ENCODE data around the gene TMC6. TPM values are rescaled to one million over a fixed set of nuclear protein-coding genes. Genes with fewer than 3 reads are reported as not detected.

The TMC6 gene
- total and polyA plus RNA-seq, 12 donors: 22.8 to 109 (median 69.1) TPM

DNA sequence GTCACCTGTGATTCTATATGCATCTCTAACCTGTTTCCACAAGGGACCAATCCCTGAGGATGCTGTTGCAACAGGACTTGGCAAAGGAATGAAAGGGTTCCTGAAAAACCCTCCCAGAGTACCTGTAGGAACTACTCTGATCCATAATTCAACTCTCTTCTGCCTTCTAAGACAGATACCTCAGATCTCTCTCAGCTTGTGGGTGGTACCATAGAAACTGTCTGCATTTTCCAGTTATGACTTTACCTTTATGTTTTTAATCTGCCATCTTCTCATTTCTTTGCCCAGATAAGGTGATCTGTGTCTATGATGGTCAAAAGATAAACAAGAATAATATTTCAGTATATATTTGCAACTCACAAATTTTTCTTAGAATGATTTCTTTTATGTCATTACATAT is 65.1 kb downstream of the TMC6 start:
- Histone ChIP-seq H3K9me3 (no peaks in the 10 kb centered on the region), H3K27me3 (no peaks in the 10 kb centered on the region), H3K36me3 (peaks cover 0 to 44% (median 25%) of the 10 kb centered on the region in 9 donors), H3K4me1 (peaks cover 0 to 35% (median 17%) of the 10 kb centered on the region in 9 donors), H3K27ac (no peak overlapping the region), H3K4me3 (no peak overlapping the region)
- TF ChIP-seq, protein P1, sequence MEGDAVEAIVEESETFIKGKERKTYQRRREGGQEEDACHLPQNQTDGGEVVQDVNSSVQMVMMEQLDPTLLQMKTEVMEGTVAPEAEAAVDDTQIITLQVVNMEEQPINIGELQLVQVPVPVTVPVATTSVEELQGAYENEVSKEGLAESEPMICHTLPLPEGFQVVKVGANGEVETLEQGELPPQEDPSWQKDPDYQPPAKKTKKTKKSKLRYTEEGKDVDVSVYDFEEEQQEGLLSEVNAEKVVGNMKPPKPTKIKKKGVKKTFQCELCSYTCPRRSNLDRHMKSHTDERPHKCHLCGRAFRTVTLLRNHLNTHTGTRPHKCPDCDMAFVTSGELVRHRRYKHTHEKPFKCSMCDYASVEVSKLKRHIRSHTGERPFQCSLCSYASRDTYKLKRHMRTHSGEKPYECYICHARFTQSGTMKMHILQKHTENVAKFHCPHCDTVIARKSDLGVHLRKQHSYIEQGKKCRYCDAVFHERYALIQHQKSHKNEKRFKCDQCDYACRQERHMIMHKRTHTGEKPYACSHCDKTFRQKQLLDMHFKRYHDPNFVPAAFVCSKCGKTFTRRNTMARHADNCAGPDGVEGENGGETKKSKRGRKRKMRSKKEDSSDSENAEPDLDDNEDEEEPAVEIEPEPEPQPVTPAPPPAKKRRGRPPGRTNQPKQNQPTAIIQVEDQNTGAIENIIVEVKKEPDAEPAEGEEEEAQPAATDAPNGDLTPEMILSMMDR (IDR thresholded peaks at IDR 0.05): no peak
- DNase-seq (no peak), ATAC-seq (no peak)
- intact Hi-C loops (cut with DNase I): no loop called here

DNA sequence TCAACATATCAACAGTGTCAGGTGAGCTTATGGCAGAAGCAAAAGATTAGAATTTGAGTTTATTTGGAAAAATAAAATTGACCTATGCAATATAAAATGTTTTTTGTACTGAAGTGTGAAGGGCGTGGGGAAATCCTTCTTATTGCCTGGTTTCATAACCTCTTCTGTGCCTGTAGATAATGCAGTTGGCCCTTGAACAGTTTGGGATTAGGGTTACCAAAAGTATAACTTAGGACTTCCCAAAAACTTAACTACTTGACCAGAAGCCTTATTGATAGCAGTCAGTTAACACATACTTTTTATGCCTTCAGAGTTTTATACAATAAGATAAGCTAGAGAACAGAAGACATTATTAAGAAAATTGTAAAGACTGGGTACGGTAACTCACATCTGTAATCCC is 66.0 kb downstream of the TMC6 start:
- ATAC-seq (no peak), DNase-seq (no peak)
- H3K36me3 ChIP-seq: peaks cover 0 to 41% (median 16%) of the 10 kb centered on the region in 9 donors
- intact Hi-C loops (cut with DNase I): no loop called here
- no peak overlapping the region for H3K4me3 ChIP-seq
- WGBS, 2 donors: 89 to 90% methylated on average over 2 of the region's 2 CpGs
- H3K27me3 ChIP-seq: no peaks in the 10 kb centered on the region
- peak overlapping the region in 1 of 10 donors; percentile 12 for H3K27ac ChIP-seq
- TF ChIP-seq, protein P1 (IDR thresholded peaks at IDR 0.05): no peak
- H3K9me3 ChIP-seq: no peaks in the 10 kb centered on the region
- peaks cover 0 to 44% (median 21%) of the 10 kb centered on the region in 9 donors for H3K4me1 ChIP-seq

Other genes starting within 250 kb of the TMC6 start
- 10 to 100 TPM; 17.1 to 31.4 (median 25.9) TPM for gene TNRC6C, start 170.1 kb downstream of the TMC6 start, total RNA-seq
- gene TNRC6C, start 170.1 kb downstream of the TMC6 start, polyA plus RNA-seq: 10 to 100 TPM in 1 of 2 donors, 1 to 10 TPM in 1; 2.2 to 16.1 TPM
- 10 to 100 TPM in 1 of 10 donors, 1 to 10 TPM in 8, under 1 TPM in 1; 0.85 to 11.2 (median 2.1) TPM for gene TMC8, start 2.0 kb upstream of the TMC6 start, total RNA-seq
- 1 to 10 TPM in 1 of 2 donors, under 1 TPM in 1; 0.96 to 3.7 TPM for gene TMC8, start 2.0 kb upstream of the TMC6 start, polyA plus RNA-seq
- under 1 TPM in 1 of 10 donors, not detected in 9; 0.11 TPM for gene C17orf99, start 17.6 kb upstream of the TMC6 start, total RNA-seq
- not detected for gene C17orf99, start 17.6 kb upstream of the TMC6 start, polyA plus RNA-seq
- gene SYNGR2, start 39.8 kb upstream of the TMC6 start, total RNA-seq: 100 to 1,000 TPM; 102 to 184 (median 116) TPM
- gene SYNGR2, start 39.8 kb upstream of the TMC6 start, polyA plus RNA-seq: 100 to 1,000 TPM in 1 of 2 donors, 10 to 100 TPM in 1; 92.8 to 200 TPM
- 10 to 100 TPM in 1 of 10 donors, 1 to 10 TPM in 4, under 1 TPM in 5; 0.33 to 12.7 (median 0.91) TPM for gene TK1, start 58.3 kb upstream of the TMC6 start, total RNA-seq
- 1 to 10 TPM; 1.6 to 2.6 TPM for gene TK1, start 58.3 kb upstream of the TMC6 start, polyA plus RNA-seq
- 10 to 100 TPM; 23.7 to 42.4 (median 28.7) TPM for gene AFMID, start 58.6 kb upstream of the TMC6 start, total RNA-seq
- gene AFMID, start 58.6 kb upstream of the TMC6 start, polyA plus RNA-seq: 10 to 100 TPM; 13.0 to 17.3 TPM
- 1 to 10 TPM in 3 of 10 donors, under 1 TPM in 5, not detected in 2; 0.13 to 7.6 (median 0.79) TPM for gene BIRC5, start 85.5 kb upstream of the TMC6 start, total RNA-seq
- gene BIRC5, start 85.5 kb upstream of the TMC6 start, polyA plus RNA-seq: under 1 TPM; 0.22 to 0.28 TPM
- gene TMEM235, start 102.9 kb upstream of the TMC6 start, total RNA-seq: not detected
- gene TMEM235, start 102.9 kb upstream of the TMC6 start, polyA plus RNA-seq: not detected
- 100 to 1,000 TPM in 2 of 10 donors, 10 to 100 TPM in 6, 1 to 10 TPM in 2; 7.7 to 189 (median 17.0) TPM for gene SOCS3, start 231.3 kb upstream of the TMC6 start, total RNA-seq
- gene SOCS3, start 231.3 kb upstream of the TMC6 start, polyA plus RNA-seq: 10 to 100 TPM; 13.5 to 30.2 TPM
- 10 to 100 TPM; 14.7 to 28.4 (median 17.1) TPM for gene PGS1, start 249.9 kb upstream of the TMC6 start, total RNA-seq
- 10 to 100 TPM; 18.5 to 18.7 TPM for gene PGS1, start 249.9 kb upstream of the TMC6 start, polyA plus RNA-seq